ENCODE measurements around the gene ZDHHC8. TPM values are rescaled to one million over a fixed set of nuclear protein-coding genes. Genes with fewer than 3 reads are reported as not detected.

ZDHHC8 gene
- total and polyA plus RNA-seq, 2 donors (not counting 1 experiment from before 2014, with no cell fraction given) = 94.4 to 96.9 TPM

DNA sequence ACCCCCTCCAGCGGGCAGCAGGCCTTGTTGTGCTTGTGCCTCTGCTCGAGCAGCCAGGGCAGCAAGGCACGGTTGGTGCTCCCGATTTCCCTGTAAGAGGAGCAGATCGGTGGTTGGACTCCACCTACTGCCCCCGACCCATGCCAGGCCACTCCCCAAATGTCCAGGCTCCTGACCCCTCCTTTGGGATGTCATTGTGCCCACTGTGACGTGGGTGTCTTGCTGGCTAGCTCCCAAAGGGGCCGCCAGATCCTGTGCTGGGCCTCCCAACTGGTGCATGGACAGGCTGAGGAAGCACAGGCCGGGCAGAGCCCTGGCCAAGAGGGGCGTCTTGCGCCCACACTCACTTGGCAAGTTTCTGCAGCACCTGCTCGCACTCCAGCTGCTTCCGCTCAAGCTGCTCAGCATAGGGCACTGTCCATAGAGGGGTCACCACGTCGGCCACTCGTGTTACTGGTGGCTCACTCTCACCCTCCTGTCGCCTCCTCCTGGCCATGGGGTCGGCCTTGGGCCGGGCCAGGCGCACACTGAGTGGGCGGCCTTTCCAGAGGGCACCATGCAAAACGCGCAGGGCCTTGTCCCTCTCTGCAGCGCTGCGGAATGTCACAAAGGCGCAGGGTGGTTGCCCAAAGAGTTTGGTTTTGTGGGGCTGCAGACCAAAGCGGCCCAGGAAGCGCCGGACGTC, 15.8 kb upstream of the ZDHHC8 start, which contains the start of gene RANBP1:
RANBP1 (plus strand) TSS at position 414 of the 685 bp plus-strand sequence; CDS start at position 495, 81 bp downstream.
- peak within 1 kb of the TSS; percentile 94 for H3K27ac Mint-ChIP-seq
- H4K20me1 ChIP-seq (ENCODE audit: control insufficient read depth, insufficient read depth, low read length, poor library complexity, severe bottlenecking) = peaks cover 39% of the 10 kb centered on the region
- H3K4me2 ChIP-seq (replicated peaks; ENCODE audit: low read depth, low read length, poor library complexity, severe bottlenecking) = peak within 1 kb of the TSS; percentile 95
- H3K9me3 Mint-ChIP-seq (ENCODE audit: insufficient read depth) = no peaks in the 10 kb centered on the region
- no peak for TF ChIP-seq EZH2 (IDR thresholded peaks at IDR 0.05; ENCODE audit: borderline replicate concordance, insufficient read depth, low read depth, low read length, poor library complexity, severe bottlenecking)
- TF ChIP-seq, protein P1, sequence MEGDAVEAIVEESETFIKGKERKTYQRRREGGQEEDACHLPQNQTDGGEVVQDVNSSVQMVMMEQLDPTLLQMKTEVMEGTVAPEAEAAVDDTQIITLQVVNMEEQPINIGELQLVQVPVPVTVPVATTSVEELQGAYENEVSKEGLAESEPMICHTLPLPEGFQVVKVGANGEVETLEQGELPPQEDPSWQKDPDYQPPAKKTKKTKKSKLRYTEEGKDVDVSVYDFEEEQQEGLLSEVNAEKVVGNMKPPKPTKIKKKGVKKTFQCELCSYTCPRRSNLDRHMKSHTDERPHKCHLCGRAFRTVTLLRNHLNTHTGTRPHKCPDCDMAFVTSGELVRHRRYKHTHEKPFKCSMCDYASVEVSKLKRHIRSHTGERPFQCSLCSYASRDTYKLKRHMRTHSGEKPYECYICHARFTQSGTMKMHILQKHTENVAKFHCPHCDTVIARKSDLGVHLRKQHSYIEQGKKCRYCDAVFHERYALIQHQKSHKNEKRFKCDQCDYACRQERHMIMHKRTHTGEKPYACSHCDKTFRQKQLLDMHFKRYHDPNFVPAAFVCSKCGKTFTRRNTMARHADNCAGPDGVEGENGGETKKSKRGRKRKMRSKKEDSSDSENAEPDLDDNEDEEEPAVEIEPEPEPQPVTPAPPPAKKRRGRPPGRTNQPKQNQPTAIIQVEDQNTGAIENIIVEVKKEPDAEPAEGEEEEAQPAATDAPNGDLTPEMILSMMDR (IDR thresholded peaks at IDR 0.05) = no peak
- H3K4me3 ChIP-seq (ENCODE audit: control extremely low read depth in 1 of 5, extremely low read depth in 1 of 5, insufficient read depth in 1 of 5, low read depth in 2 of 5, low read length in 4 of 5) = peak within 1 kb of the TSS; percentile 16 to 94 (median 80)
- peaks cover 50% of the 10 kb centered on the region for H3K79me2 ChIP-seq (ENCODE audit: control insufficient read depth, insufficient read depth, low read length)
- H3K27me3 Mint-ChIP-seq = no peaks in the 10 kb centered on the region
- peak within 1 kb of the TSS; percentile 93 for H3K9ac ChIP-seq (ENCODE audit: low read length)
- ChIA-PET CTCF (no interaction called here), POLR2A (no interaction called here)
- peaks cover 0 to 37% of the 10 kb centered on the region in 2 experiments for H3K36me3 ChIP-seq (replicated peaks in 1 of 2; ENCODE audit: control extremely low read depth in 1 of 2, control insufficient read depth in 1 of 2, extremely low read depth in 1 of 2, insufficient read depth in 2 of 2, low read length in 1 of 2)
- H3K27me3 ChIP-seq (replicated peaks in 1 of 4; ENCODE audit: control extremely low read depth in 1 of 4, control insufficient read depth in 3 of 4, insufficient read depth in 4 of 4, low read length in 3 of 4) = no peaks in the 10 kb centered on the region
- DNase-seq (peak; percentile 29), ATAC-seq (ENCODE audit: low read depth) (no peak)
- no peaks in the 10 kb centered on the region for H3K9me3 ChIP-seq (ENCODE audit: control extremely low read depth in 1 of 3, control insufficient read depth in 2 of 3, insufficient read depth in 1 of 3, low read length in 2 of 3)
- H3K4me3 Mint-ChIP-seq = peak within 1 kb of the TSS; percentile 93
- H3K4me1 ChIP-seq (ENCODE audit: control insufficient read depth in 2 of 2, insufficient read depth in 2 of 2, low read length in 2 of 2) = peaks cover 19 to 49% of the 10 kb centered on the region in 2 donors
- H2AFZ ChIP-seq (ENCODE audit: insufficient read depth, low read depth, low read length, poor library complexity, severe bottlenecking) = peak within 1 kb of the TSS; percentile 84
- intact Hi-C loops (cut with micrococcal nuclease) = loop anchor here (2.0 to 10.0 kb wide), 3 partner anchors 739 to 993 kb away; partner anchors contain the start of genes DGCR2, PI4KA, SNAP29 and THAP7
- 85% methylated on average over 30 of the region's 30 CpGs for WGBS (ENCODE audit: insufficient coverage)
- peaks cover 31% of the 10 kb centered on the region for H3K4me1 Mint-ChIP-seq
- peak within 1 kb of the TSS; percentile 66 to 85 for H3K27ac ChIP-seq (ENCODE audit: low read length in 2 of 2)

All from B cell (primary cell).